ENCODE data around the gene KCNG3. TPM values are rescaled to one million over a fixed set of nuclear protein-coding genes. Genes with fewer than 3 reads are reported as not detected.

KCNG3 gene
- total RNA-seq = under 1 TPM; 0.21 to 0.26 TPM

GRCh38 chr2:42493468-42494354 is at the start of gene KCNG3:
TSS of gene KCNG3 (minus strand) at chr2:42493982. CDS start at chr2:42493501, 481 bp downstream.
- CTCF ChIA-PET = interaction anchor here (1.1 to 2.2 kb wide), 3 partner anchors 11 to 169 kb away, joined by 3 to 12 read pairs (median 3); no protein-coding TSS in a partner anchor
- peak; percentile 83 for ATAC-seq
- Mint-ChIP-seq H3K9me3 (ENCODE audit: insufficient read depth) (no peaks in the 10 kb centered on the region), H3K27ac (peak within 1 kb of the TSS; percentile 79), H3K36me3 (ENCODE audit: low read depth) (no peaks in the 10 kb centered on the region), H3K27me3 (ENCODE audit: low read depth) (peaks cover 17% of the 10 kb centered on the region), H3K4me3 (peak within 1 kb of the TSS; percentile 88), H3K4me1 (ENCODE audit: low read depth) (peaks cover 12% of the 10 kb centered on the region)
- peak; percentile 73 for DNase-seq
- POLR2A ChIA-PET = interaction anchor here (1.7 kb wide), 1 partner anchor 317 kb away, joined by 4 read pairs; no protein-coding TSS in a partner anchor

GRCh38 chr2:42542871-42543270 is 49.1 kb upstream of the KCNG3 start:
- no peak overlapping the region for H3K27ac Mint-ChIP-seq
- peaks cover 2% of the 10 kb centered on the region for H3K4me1 Mint-ChIP-seq (ENCODE audit: low read depth)
- ATAC-seq = no peak
- CTCF ChIA-PET = no interaction called here
- H3K36me3 Mint-ChIP-seq (ENCODE audit: low read depth) = no peaks in the 10 kb centered on the region
- DNase-seq = no peak
- no peak overlapping the region for H3K4me3 Mint-ChIP-seq
- POLR2A ChIA-PET = no interaction called here
- H3K27me3 Mint-ChIP-seq (ENCODE audit: low read depth) = no peaks in the 10 kb centered on the region
- H3K9me3 Mint-ChIP-seq (ENCODE audit: insufficient read depth) = peaks cover 4% of the 10 kb centered on the region

- H3K27me3 Mint-ChIP-seq (ENCODE audit: low read depth) = no peaks in the 10 kb centered on the region
- no peak for ATAC-seq
- ChIA-PET POLR2A (no interaction called here), CTCF (no interaction called here)
- H3K4me1 Mint-ChIP-seq (ENCODE audit: low read depth) = peaks cover 2% of the 10 kb centered on the region
- H3K9me3 Mint-ChIP-seq (ENCODE audit: insufficient read depth) = peaks cover 7% of the 10 kb centered on the region
- no peak for DNase-seq
- H3K27ac Mint-ChIP-seq = no peak overlapping the region
- no peak overlapping the region for H3K4me3 Mint-ChIP-seq
- peaks cover 1% of the 10 kb centered on the region for H3K36me3 Mint-ChIP-seq (ENCODE audit: low read depth)
Observed at GRCh38 chr2:42537493-42537892, 43.7 kb upstream of the KCNG3 start.

GRCh38 chr2:42532397-42532796 is 38.6 kb upstream of the KCNG3 start:
- ChIA-PET POLR2A (no interaction called here), CTCF (no interaction called here)
- H3K4me1 Mint-ChIP-seq (ENCODE audit: low read depth) = no peaks in the 10 kb centered on the region
- no peak overlapping the region for H3K27ac Mint-ChIP-seq
- H3K27me3 Mint-ChIP-seq (ENCODE audit: low read depth) = no peaks in the 10 kb centered on the region
- no peaks in the 10 kb centered on the region for H3K9me3 Mint-ChIP-seq (ENCODE audit: insufficient read depth)
- no peak for DNase-seq
- no peak for ATAC-seq
- H3K4me3 Mint-ChIP-seq = no peak overlapping the region
- no peaks in the 10 kb centered on the region for H3K36me3 Mint-ChIP-seq (ENCODE audit: low read depth)

GRCh38 chr2:42523341-42523740 is 29.6 kb upstream of the KCNG3 start:
- Mint-ChIP-seq H3K4me1 (ENCODE audit: low read depth) (peaks cover 6% of the 10 kb centered on the region), H3K9me3 (ENCODE audit: insufficient read depth) (no peaks in the 10 kb centered on the region), H3K36me3 (ENCODE audit: low read depth) (no peaks in the 10 kb centered on the region), H3K27ac (no peak overlapping the region), H3K4me3 (no peak overlapping the region), H3K27me3 (ENCODE audit: low read depth) (no peaks in the 10 kb centered on the region)
- ChIA-PET POLR2A (interaction anchor here (0.5 to 0.6 kb wide), 2 partner anchors 24 to 30 kb away, joined by 3 read pairs; no protein-coding TSS in a partner anchor), CTCF (interaction anchor here (0.9 to 1.0 kb wide), 2 partner anchors 10 to 140 kb away, joined by 3 read pairs; no protein-coding TSS in a partner anchor)
- DNase-seq (no peak), ATAC-seq (no peak)

- ChIA-PET POLR2A (no interaction called here), CTCF (no interaction called here)
- Mint-ChIP-seq H3K36me3 (ENCODE audit: low read depth) (no peaks in the 10 kb centered on the region), H3K27me3 (ENCODE audit: low read depth) (no peaks in the 10 kb centered on the region), H3K4me3 (no peak overlapping the region), H3K4me1 (ENCODE audit: low read depth) (peaks cover 6% of the 10 kb centered on the region), H3K9me3 (ENCODE audit: insufficient read depth) (no peaks in the 10 kb centered on the region), H3K27ac (no peak overlapping the region)
- ATAC-seq (no peak), DNase-seq (no peak)
Observed at GRCh38 chr2:42522035-42522434, 28.3 kb upstream of the KCNG3 start.

GRCh38 chr2:42519624-42520023 is 25.8 kb upstream of the KCNG3 start:
- ChIA-PET POLR2A (no interaction called here), CTCF (no interaction called here)
- DNase-seq (no peak), ATAC-seq (no peak)
- Mint-ChIP-seq H3K36me3 (ENCODE audit: low read depth) (no peaks in the 10 kb centered on the region), H3K9me3 (ENCODE audit: insufficient read depth) (no peaks in the 10 kb centered on the region), H3K27ac (no peak overlapping the region), H3K4me3 (no peak overlapping the region), H3K27me3 (ENCODE audit: low read depth) (no peaks in the 10 kb centered on the region), H3K4me1 (ENCODE audit: low read depth) (peaks cover 6% of the 10 kb centered on the region)

GRCh38 chr2:42516418-42516901 is 22.7 kb upstream of the KCNG3 start:
- ATAC-seq = no peak
- Mint-ChIP-seq H3K4me1 (ENCODE audit: low read depth) (no peaks in the 10 kb centered on the region), H3K27me3 (ENCODE audit: low read depth) (no peaks in the 10 kb centered on the region), H3K4me3 (no peak overlapping the region), H3K36me3 (ENCODE audit: low read depth) (no peaks in the 10 kb centered on the region), H3K27ac (no peak overlapping the region), H3K9me3 (ENCODE audit: insufficient read depth) (no peaks in the 10 kb centered on the region)
- no peak for DNase-seq
- POLR2A ChIA-PET = no interaction called here
- CTCF ChIA-PET = no interaction called here

- Mint-ChIP-seq H3K36me3 (ENCODE audit: low read depth) (no peaks in the 10 kb centered on the region), H3K9me3 (ENCODE audit: insufficient read depth) (no peaks in the 10 kb centered on the region), H3K4me1 (ENCODE audit: low read depth) (peaks cover 11% of the 10 kb centered on the region), H3K4me3 (no peak overlapping the region), H3K27ac (no peak overlapping the region), H3K27me3 (ENCODE audit: low read depth) (no peaks in the 10 kb centered on the region)
- POLR2A ChIA-PET = no interaction called here
- ATAC-seq = no peak
- peak; percentile 29 for DNase-seq
- CTCF ChIA-PET = interaction anchor here (0.7 to 1.5 kb wide), 4 partner anchors 10 to 272 kb away, joined by 3 to 14 read pairs (median 4); no protein-coding TSS in a partner anchor
Observed at GRCh38 chr2:42513252-42513918, 19.6 kb upstream of the KCNG3 start.

- Mint-ChIP-seq H3K36me3 (ENCODE audit: low read depth) (no peaks in the 10 kb centered on the region), H3K27me3 (ENCODE audit: low read depth) (no peaks in the 10 kb centered on the region), H3K4me1 (ENCODE audit: low read depth) (peaks cover 11% of the 10 kb centered on the region), H3K4me3 (no peak overlapping the region), H3K27ac (no peak overlapping the region), H3K9me3 (ENCODE audit: insufficient read depth) (no peaks in the 10 kb centered on the region)
- ATAC-seq = no peak
- no peak for DNase-seq
- ChIA-PET CTCF (interaction anchor here (3.2 kb wide), 1 partner anchor 153 kb away, joined by 18 read pairs; no protein-coding TSS in a partner anchor), POLR2A (no interaction called here)
Observed at GRCh38 chr2:42510608-42511243, 16.9 kb upstream of the KCNG3 start.

- no peak overlapping the region for H3K27ac Mint-ChIP-seq
Observed at GRCh38 chr2:42510191-42510590, 16.4 kb upstream of the KCNG3 start.

More at GRCh38 chr2:42510191-42510590, 16.4 kb upstream of the KCNG3 start:
- peaks cover 11% of the 10 kb centered on the region for H3K4me1 Mint-ChIP-seq (ENCODE audit: low read depth)
- no peak for ATAC-seq
- POLR2A ChIA-PET = no interaction called here
- H3K9me3 Mint-ChIP-seq (ENCODE audit: insufficient read depth) = no peaks in the 10 kb centered on the region
- H3K27me3 Mint-ChIP-seq (ENCODE audit: low read depth) = no peaks in the 10 kb centered on the region
- no peaks in the 10 kb centered on the region for H3K36me3 Mint-ChIP-seq (ENCODE audit: low read depth)
- no peak for DNase-seq
- H3K4me3 Mint-ChIP-seq = no peak overlapping the region
- CTCF ChIA-PET = interaction anchor here (3.2 kb wide), 1 partner anchor 153 kb away, joined by 18 read pairs; no protein-coding TSS in a partner anchor
